NAMALWA (cell line): ENCODE data around the gene CCDC134.
"Not testable (repeated sequence)": the region's sequence is repeated elsewhere in the genome, so short reads cannot be mapped to it uniquely, and the experiment has no call there.

Experiments
- DNase-seq: peaks from one replicate; pipeline ENCODE4 v3.0.0-alpha.2; 2015; ENCODE audit warnings: low spot score

CCDC134 gene

DNA sequence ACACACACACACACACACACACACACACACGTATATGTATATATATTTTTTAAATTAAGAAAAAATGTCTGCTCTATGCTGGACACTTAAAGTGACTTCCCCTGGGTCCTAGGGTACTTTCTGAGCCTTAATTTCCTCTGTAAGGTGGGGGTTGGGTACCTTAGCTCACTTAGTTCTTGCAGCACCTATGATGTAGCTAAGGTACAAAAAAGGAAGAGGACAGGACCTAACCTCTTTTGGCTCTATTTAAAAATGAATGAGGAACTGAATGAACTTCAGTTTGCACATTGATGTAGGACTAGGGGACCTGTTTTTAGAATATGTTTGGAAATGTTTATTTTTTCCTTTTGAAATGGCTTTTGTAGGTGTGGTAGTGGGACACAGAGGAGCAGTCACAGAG lies 43.6 kb downstream of the CCDC134 start:
- no peak for DNase-seq

GRCh38 chr22:41844513-41844912 lies 44.0 kb downstream of the CCDC134 start:
- DNase-seq: no peak

GRCh38 chr22:41845380-41846267 lies 45.1 kb downstream of the CCDC134 start:
- no peak for DNase-seq

GRCh38 chr22:41846268-41846987 lies 45.9 kb downstream of the CCDC134 start:
- no peak for DNase-seq

DNA sequence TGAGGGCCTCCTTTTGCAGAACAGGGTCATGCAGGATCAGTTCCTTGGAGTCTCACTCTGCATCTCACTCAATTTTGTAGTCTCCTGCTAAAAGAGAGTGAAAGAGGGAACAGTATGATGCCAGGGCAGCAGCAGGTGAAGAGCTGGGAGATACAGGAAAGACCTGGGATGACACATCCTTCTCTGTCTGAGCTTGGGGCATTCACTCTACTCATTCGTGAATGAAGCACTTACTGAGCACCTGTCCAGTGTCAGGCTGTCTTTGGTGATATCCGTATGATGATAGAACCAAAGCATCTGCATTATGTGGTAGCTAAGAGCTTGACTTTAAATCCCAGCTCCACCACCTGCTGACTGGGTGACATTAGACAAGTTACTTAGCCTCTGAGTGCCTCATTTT lies 46.8 kb downstream of the CCDC134 start:
- DNase-seq: no peak

- DNase-seq: no peak
Observed at GRCh38 chr22:41848468-41848867, 48.0 kb downstream of the CCDC134 start.

GRCh38 chr22:41856469-41856868 lies 56.0 kb downstream of the CCDC134 start:
- DNase-seq: no peak

- peak; percentile 89 for DNase-seq
Observed at GRCh38 chr22:41857155-41857859, 56.8 kb downstream of the CCDC134 start.

- no peak for DNase-seq
Observed at GRCh38 chr22:41857860-41858199, 57.4 kb downstream of the CCDC134 start.

GRCh38 chr22:41862160-41862529 lies 61.7 kb downstream of the CCDC134 start:
- peak; percentile 79 for DNase-seq

- DNase-seq: peak; percentile 40
Observed at GRCh38 chr22:41862530-41863266, 62.2 kb downstream of the CCDC134 start.

DNA sequence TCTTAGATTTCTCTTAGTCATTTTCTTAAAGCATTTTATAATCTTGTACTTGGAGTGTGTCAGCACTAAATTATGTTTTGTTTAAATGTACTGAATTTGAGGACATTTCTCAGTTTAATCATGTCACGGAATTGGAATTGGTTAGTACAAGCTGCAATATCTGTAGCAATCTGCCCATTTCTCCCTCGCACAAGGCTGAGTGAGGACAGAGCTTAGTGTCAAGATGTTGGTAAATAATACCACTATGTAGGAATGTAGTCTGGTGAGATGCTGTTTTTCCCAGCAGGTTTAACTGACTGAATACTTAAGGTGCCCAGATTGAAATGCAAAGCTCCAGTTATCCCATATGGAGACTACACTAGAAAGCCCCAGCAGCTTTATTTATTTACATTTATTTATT lies 63.0 kb downstream of the CCDC134 start:
- DNase-seq: no peak

- no peak for DNase-seq
Observed at GRCh38 chr22:41868556-41868955, 68.1 kb downstream of the CCDC134 start.

DNA sequence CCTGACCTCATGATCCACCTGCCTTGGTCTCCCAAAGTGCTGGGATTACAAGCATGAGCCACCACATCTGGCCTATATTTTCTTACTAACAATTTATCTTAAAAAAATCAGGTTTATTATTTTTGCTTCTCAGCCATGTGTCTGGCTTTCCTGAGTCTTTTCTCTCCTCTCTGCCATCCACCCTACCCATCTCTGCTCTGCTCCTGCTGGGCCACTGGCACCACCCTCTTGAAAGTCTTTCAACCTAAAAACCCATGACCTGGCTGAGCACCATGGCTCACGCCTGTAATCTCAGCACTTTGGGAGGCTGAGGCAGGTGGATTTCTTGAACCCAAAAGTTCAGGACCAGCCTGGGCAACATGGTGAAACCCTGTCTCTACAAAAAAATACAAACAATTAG lies 69.6 kb downstream of the CCDC134 start:
- DNase-seq: not testable (repeated sequence)

DNA sequence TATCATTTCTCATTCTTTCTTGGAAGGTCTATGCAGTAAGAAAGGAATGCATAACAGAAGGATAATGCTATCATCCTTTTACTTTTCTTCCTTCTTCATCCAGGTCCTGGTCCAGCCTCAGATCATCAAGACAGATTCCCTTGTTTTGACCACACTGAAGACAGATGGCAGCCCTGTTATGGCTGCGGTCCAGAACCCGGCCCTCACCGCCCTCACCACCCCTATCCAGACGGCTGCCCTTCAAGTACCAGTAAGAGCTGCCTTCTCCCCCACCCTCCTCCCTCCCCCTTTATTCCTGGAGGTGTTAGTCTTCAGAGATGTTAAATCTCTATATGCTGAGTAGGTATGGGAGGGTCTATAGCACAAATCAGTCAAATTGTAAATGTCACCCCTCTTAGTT lies 70.3 kb downstream of the CCDC134 start:
- no peak for DNase-seq

DNA sequence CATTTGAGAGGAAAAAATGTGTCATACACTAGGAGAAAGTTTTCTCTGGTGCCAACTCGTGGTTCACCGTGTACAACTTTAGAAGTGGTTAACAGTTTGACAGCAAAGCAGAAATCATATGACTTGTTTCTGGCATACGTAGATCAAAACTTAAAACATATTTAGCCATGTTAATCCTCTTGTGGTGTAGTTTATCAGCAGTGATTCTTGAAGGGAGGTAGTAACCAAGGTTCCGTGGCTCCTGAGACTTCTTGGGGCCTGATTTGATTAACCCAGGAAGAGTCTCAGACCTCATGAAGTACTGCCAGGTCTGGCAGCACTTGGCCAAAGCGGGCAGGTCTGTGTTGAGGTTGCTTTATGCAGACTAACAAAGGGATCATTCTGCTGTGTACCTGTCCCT lies 72.9 kb downstream of the CCDC134 start:
- DNase-seq: no peak

- no peak for DNase-seq
Observed at GRCh38 chr22:41874090-41874489, 73.6 kb downstream of the CCDC134 start.

GRCh38 chr22:41875531-41876270 lies 75.2 kb downstream of the CCDC134 start:
- DNase-seq: no peak
